ENCODE data around the gene CFAP90. TPM values are rescaled to one million over a fixed set of nuclear protein-coding genes. Genes with fewer than 3 reads are reported as not detected.

The CFAP90 gene
- polyA plus RNA-seq, 1 donor from 2014 or later, result 0.45 TPM

GRCh38 chr5:7848296-7848695 is 2.6 kb downstream of the CFAP90 start:
- no peak overlapping the region for H2AFZ ChIP-seq (ENCODE audit: low read depth, low read length)
- TF ChIP-seq, protein P1, sequence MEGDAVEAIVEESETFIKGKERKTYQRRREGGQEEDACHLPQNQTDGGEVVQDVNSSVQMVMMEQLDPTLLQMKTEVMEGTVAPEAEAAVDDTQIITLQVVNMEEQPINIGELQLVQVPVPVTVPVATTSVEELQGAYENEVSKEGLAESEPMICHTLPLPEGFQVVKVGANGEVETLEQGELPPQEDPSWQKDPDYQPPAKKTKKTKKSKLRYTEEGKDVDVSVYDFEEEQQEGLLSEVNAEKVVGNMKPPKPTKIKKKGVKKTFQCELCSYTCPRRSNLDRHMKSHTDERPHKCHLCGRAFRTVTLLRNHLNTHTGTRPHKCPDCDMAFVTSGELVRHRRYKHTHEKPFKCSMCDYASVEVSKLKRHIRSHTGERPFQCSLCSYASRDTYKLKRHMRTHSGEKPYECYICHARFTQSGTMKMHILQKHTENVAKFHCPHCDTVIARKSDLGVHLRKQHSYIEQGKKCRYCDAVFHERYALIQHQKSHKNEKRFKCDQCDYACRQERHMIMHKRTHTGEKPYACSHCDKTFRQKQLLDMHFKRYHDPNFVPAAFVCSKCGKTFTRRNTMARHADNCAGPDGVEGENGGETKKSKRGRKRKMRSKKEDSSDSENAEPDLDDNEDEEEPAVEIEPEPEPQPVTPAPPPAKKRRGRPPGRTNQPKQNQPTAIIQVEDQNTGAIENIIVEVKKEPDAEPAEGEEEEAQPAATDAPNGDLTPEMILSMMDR (IDR thresholded peaks at IDR 0.05; ENCODE audit: poor library complexity, severe bottlenecking), result no peak
- no peak for TF ChIP-seq EP300 (conservative IDR thresholded peaks at IDR 0.05; ENCODE audit: poor library complexity, severe bottlenecking)
- TF ChIP-seq TAF1 (IDR thresholded peaks at IDR 0.05; ENCODE audit: low read depth), result no peak
- TF ChIP-seq EZH2 (IDR thresholded peaks at IDR 0.05; ENCODE audit: borderline replicate concordance, insufficient read depth, low read length, poor library complexity, severe bottlenecking), result no peak
- TF ChIP-seq SMC3 (conservative IDR thresholded peaks at IDR 0.05; ENCODE audit: poor library complexity), result no peak
- TF ChIP-seq MXI1 (conservative IDR thresholded peaks at IDR 0.05; ENCODE audit: poor library complexity, severe bottlenecking), result no peak
- no peak for TF ChIP-seq RAD21 (conservative IDR thresholded peaks at IDR 0.05)
- no peak for TF ChIP-seq REST (IDR thresholded peaks at IDR 0.05; ENCODE audit: borderline replicate concordance)
- TF ChIP-seq POLR2AphosphoS5 (IDR thresholded peaks at IDR 0.05), result no peak
- no peak overlapping the region for H3K4me3 ChIP-seq (ENCODE audit: low read length)
- no peaks in the 10 kb centered on the region for H3K9me2 ChIP-seq (ENCODE audit: insufficient read depth, low read length)
- H3K4me2 ChIP-seq (ENCODE audit: low read length), result no peak overlapping the region
- no peaks in the 10 kb centered on the region for H3K79me2 ChIP-seq (replicated peaks; ENCODE audit: insufficient read depth, low read length)
- no peaks in the 10 kb centered on the region for H4K20me1 ChIP-seq (ENCODE audit: insufficient read depth)
- no peaks in the 10 kb centered on the region for H3F3A ChIP-seq (ENCODE audit: insufficient read depth, low read length, poor library complexity, severe bottlenecking)
- H3K27me3 ChIP-seq (ENCODE audit: insufficient read depth, low read depth, low read length), result peaks cover 15% of the 10 kb centered on the region
- no peak overlapping the region for H3K27ac ChIP-seq (ENCODE audit: low read length)
- no peak overlapping the region for H3K9ac ChIP-seq (ENCODE audit: low read length)
- no peaks in the 10 kb centered on the region for H3K36me3 ChIP-seq (ENCODE audit: insufficient read depth, low read length)
- H3K9me3 ChIP-seq (ENCODE audit: low read length), result no peaks in the 10 kb centered on the region

- Histone ChIP-seq H3K9me3 (ENCODE audit: low read length) (no peaks in the 10 kb centered on the region), H2AFZ (ENCODE audit: low read depth, low read length) (no peak overlapping the region), H3K9ac (ENCODE audit: low read length) (no peak overlapping the region), H4K20me1 (ENCODE audit: insufficient read depth) (no peaks in the 10 kb centered on the region), H3K79me2 (replicated peaks; ENCODE audit: insufficient read depth, low read length) (no peaks in the 10 kb centered on the region), H3K4me2 (ENCODE audit: low read length) (no peak overlapping the region), H3F3A (ENCODE audit: insufficient read depth, low read length, poor library complexity, severe bottlenecking) (no peaks in the 10 kb centered on the region), H3K9me2 (ENCODE audit: insufficient read depth, low read length) (no peaks in the 10 kb centered on the region), H3K4me3 (ENCODE audit: low read length) (no peak overlapping the region), H3K27me3 (ENCODE audit: insufficient read depth, low read depth, low read length) (peaks cover 15% of the 10 kb centered on the region), H3K36me3 (ENCODE audit: insufficient read depth, low read length) (no peaks in the 10 kb centered on the region), H3K27ac (ENCODE audit: low read length) (no peak overlapping the region)
- TF ChIP-seq, protein P1 (IDR thresholded peaks at IDR 0.05; ENCODE audit: poor library complexity, severe bottlenecking), result no peak
- TF ChIP-seq REST (IDR thresholded peaks at IDR 0.05; ENCODE audit: borderline replicate concordance) (no peak), SMC3 (conservative IDR thresholded peaks at IDR 0.05; ENCODE audit: poor library complexity) (no peak), TAF1 (IDR thresholded peaks at IDR 0.05; ENCODE audit: low read depth) (no peak), MXI1 (conservative IDR thresholded peaks at IDR 0.05; ENCODE audit: poor library complexity, severe bottlenecking) (no peak), POLR2AphosphoS5 (IDR thresholded peaks at IDR 0.05) (no peak), EP300 (conservative IDR thresholded peaks at IDR 0.05; ENCODE audit: poor library complexity, severe bottlenecking) (no peak), EZH2 (IDR thresholded peaks at IDR 0.05; ENCODE audit: borderline replicate concordance, insufficient read depth, low read length, poor library complexity, severe bottlenecking) (no peak), RAD21 (conservative IDR thresholded peaks at IDR 0.05) (no peak)
Observed at GRCh38 chr5:7846327-7846726, 4.6 kb downstream of the CFAP90 start.

Data from neural cell (in vitro differentiated cells).